GM12878 (cell line): ENCODE measurements around the gene SLC6A8. TPM values are rescaled to one million over a fixed set of nuclear protein-coding genes. Genes with fewer than 3 reads are reported as not detected.
"Not testable (repeated sequence)": the region's sequence is repeated elsewhere in the genome, so short reads cannot be mapped to it uniquely, and the experiment has no call there.

Source experiments
- ATAC-seq: fragments of 200-7000 bp; cut with Tn5 transposase; 3 replicates; pipeline ENCODE4 v1.9.1; 2020; ENCODE audit warnings: mild to moderate bottlenecking, moderate library complexity
- BruUV-seq: library from RNA; stranded (reverse); fragments of 400-500 nt; replicated peaks from 2 replicates; lab custom pipeline; 2021; lab: Mats Ljungman, UMichigan
- CTCF ChIA-PET: fragments of 300-600 bp; sonication (Branson Sonifier 250); formaldehyde crosslinking; extraction: SDS; loops from one replicate; lab custom pipeline; 2021; ENCODE audit warnings: inconsistent platforms; lab: Yijun Ruan, JAX
- POLR2A ChIA-PET: fragments of 350-600 bp; formaldehyde crosslinking; extraction: SDS; loops from one replicate; lab custom pipeline; 2021; ENCODE audit warnings: inconsistent platforms; lab: Charles Lee
- RAD21 ChIA-PET: fragments of 300-600 bp; sonication (Branson Sonifier 250); formaldehyde crosslinking; loops from one replicate; lab custom pipeline; 2023; ENCODE audit warnings: antibody characterized with exemption; ENCODE audit not compliant: unreplicated experiment; lab: Charles Lee
- SMC1A ChIA-PET: fragments of 300-600 bp; sonication (Branson Sonifier 250); formaldehyde crosslinking; loops from one replicate; lab custom pipeline; 2023; ENCODE audit not compliant: unreplicated experiment, uncharacterized antibody; lab: Charles Lee
- DNase-seq: peaks from one replicate; pipeline ENCODE4 v3.0.0-alpha.2; 2011; ENCODE audit warnings: low read depth, low spot score
- FAIRE-seq: peaks from 3 replicates; lab custom pipeline; 2011; peaks lifted over from hg19 to GRCh38; lab: Jason Lieb, UNC
- H2AFZ ChIP-seq: 2 replicates; pipeline ENCODE4 v1.6.0; 2011; ENCODE audit warnings: low read depth, low read length, control low read depth; ENCODE audit not compliant: control insufficient read depth
- H3K27ac ChIP-seq: 2 replicates; pipeline ENCODE4 v1.5.1; 2011; ENCODE audit warnings: control low read depth; ENCODE audit not compliant: control insufficient read depth, insufficient read depth
- H3K27me3 ChIP-seq, 2 experiments: replicated peaks in 1 of 2; 2 replicates each; pipeline versions ENCODE4 v1.6.0 to v1.6.1; 2011; ENCODE audit warnings: low read length in 1 of 2; ENCODE audit not compliant: control insufficient read depth in 2 of 2, insufficient read depth in 2 of 2
- H3K36me3 ChIP-seq, 2 experiments: 2 replicates each; pipeline ENCODE4 v1.5.1; 2011; ENCODE audit warnings: low read length in 1 of 2; ENCODE audit not compliant: control insufficient read depth in 2 of 2, insufficient read depth in 2 of 2
- H3K4me1 ChIP-seq: 2 replicates; pipeline ENCODE4 v1.6.1; 2011; ENCODE audit warnings: mild to moderate bottlenecking, low read length, moderate library complexity, mixed read lengths; ENCODE audit not compliant: control insufficient read depth, insufficient read depth
- H3K4me2 ChIP-seq: 2 replicates; pipeline ENCODE4 v1.6.0; 2011; ENCODE audit warnings: control low read depth; ENCODE audit not compliant: control insufficient read depth, insufficient read depth
- H3K4me3 ChIP-seq: fragments of 200-600 bp; sonication (generic); 2 replicates; pipeline ENCODE4 v1.5.1; 2016
- H3K79me2 ChIP-seq: 2 replicates; pipeline ENCODE4 v1.6.0; 2011; ENCODE audit warnings: low read length; ENCODE audit not compliant: control insufficient read depth, insufficient read depth
- H3K9ac ChIP-seq: 2 replicates; pipeline ENCODE4 v1.8.0; 2011; ENCODE audit warnings: low read length, control low read depth, mixed read lengths; ENCODE audit not compliant: control insufficient read depth, insufficient read depth
- H3K9me3 ChIP-seq: replicated peaks from 3 replicates; pipeline ENCODE4 v1.5.1; 2011; ENCODE audit warnings: mild to moderate bottlenecking, low read length; ENCODE audit not compliant: control insufficient read depth, insufficient read depth
- H4K20me1 ChIP-seq: 2 replicates; pipeline ENCODE4 v1.6.0; 2011; ENCODE audit not compliant: control insufficient read depth, insufficient read depth
- WGBS: methylation state at CpG from one replicate; pipeline ENCODE4 v1.1.6; 2016; ENCODE audit warnings: low lambda C conversion rate; ENCODE audit not compliant: insufficient replicate concordance, insufficient coverage; ENCODE audit errors: missing lambda C conversion rate; 5-methylcytosine and 5-hydroxymethylcytosine counted together
- in situ Hi-C: fragments of 300-500 bp; cut with MboI; formaldehyde crosslinking; loops from 9 replicates; pipeline ENCODE4 v1.14.3; 2018; ENCODE audit warnings: mixed read lengths
- intact Hi-C: fragments of 100-400 bp; cut with micrococcal nuclease; formaldehyde crosslinking; loops from one replicate; pipeline ENCODE4 v1.14.2; 2022; ENCODE audit not compliant: unreplicated experiment
- polyA plus RNA-seq, 11 experiments: library from polyadenylated mRNA; depleted of rRNA in 4 of 11; unstranded in 6 of 11; stranded (reverse) in 5 of 11; fragments of >200 nt; fragmentation: Nextera tagmentation in 4 of 11; fragmentation: Illumina TruSeq in 1 of 11; extraction: Ambion mirVana in 4 of 11; extraction: Trizol in 1 of 11; gene quantifications; 1 replicate in 1 of 11; 2 replicates in 10 of 11; pipeline versions ENCODE4 v1.2.1 to v1.2.3, GENCODE V29; 2011 to 2016; ENCODE audit warnings: inconsistent platforms in 2 of 11, missing spikeins in 2 of 11, low read depth in 1 of 11
- total RNA-seq, 4 experiments: library from RNA; depleted of rRNA in 3 of 4; stranded (reverse); fragments of >200 nt in 3 of 4; fragmentation: Illumina TruSeq in 1 of 4; extraction: Trizol in 1 of 4; gene quantifications; 2 replicates each; pipeline versions ENCODE4 v1.2.1 to v1.2.3, GENCODE V29; 2013 to 2021

SLC6A8 gene
- total and polyA plus RNA-seq, 10 of the 15 experiments (the other 5 are each of a cell fraction or from before 2014, with no cell fraction given) = 0.01 to 0.72 (median 0.17) TPM; not detected in 6

- H3K4me3 ChIP-seq, H3K36me3 ChIP-seq, DNase-seq, in situ Hi-C loops, H3K9me3 ChIP-seq, ATAC-seq, SMC1A ChIA-PET, H3K9ac ChIP-seq, H4K20me1 ChIP-seq, H3K4me2 ChIP-seq, H3K27me3 ChIP-seq, CTCF ChIA-PET, H3K79me2 ChIP-seq, H3K4me1 ChIP-seq, FAIRE-seq, RAD21 ChIA-PET, H3K27ac ChIP-seq, POLR2A ChIA-PET, BruUV-seq, intact Hi-C loops, H2AFZ ChIP-seq: not testable (repeated sequence)
- 64% methylated on average over 14 of the region's 14 CpGs for WGBS
Observed at GRCh38 chrX:153742111-153742510, 54.4 kb downstream of the SLC6A8 start.

GRCh38 chrX:153742796-153743467 is 55.2 kb downstream of the SLC6A8 start:
- H2AFZ ChIP-seq, H3K9ac ChIP-seq, FAIRE-seq, H3K27me3 ChIP-seq, CTCF ChIA-PET, H3K79me2 ChIP-seq, H3K9me3 ChIP-seq, intact Hi-C loops, RAD21 ChIA-PET, DNase-seq, H3K36me3 ChIP-seq, SMC1A ChIA-PET, ATAC-seq, H3K4me1 ChIP-seq, BruUV-seq, H3K27ac ChIP-seq, H4K20me1 ChIP-seq, POLR2A ChIA-PET, in situ Hi-C loops, H3K4me3 ChIP-seq, H3K4me2 ChIP-seq: not testable (repeated sequence)
- 49% methylated on average over 32 of the region's 32 CpGs for WGBS

GRCh38 chrX:153743468-153744209 is 55.9 kb downstream of the SLC6A8 start:
- ATAC-seq, H3K9me3 ChIP-seq, CTCF ChIA-PET, H3K36me3 ChIP-seq, FAIRE-seq, RAD21 ChIA-PET, H3K4me1 ChIP-seq, POLR2A ChIA-PET, H3K9ac ChIP-seq, H3K79me2 ChIP-seq, H3K27ac ChIP-seq, DNase-seq, H2AFZ ChIP-seq, H4K20me1 ChIP-seq, in situ Hi-C loops, SMC1A ChIA-PET, H3K4me2 ChIP-seq, H3K4me3 ChIP-seq, H3K27me3 ChIP-seq, intact Hi-C loops, BruUV-seq: not testable (repeated sequence)
- 41% methylated on average over 13 of the region's 35 CpGs for WGBS
